CD4-positive, alpha-beta T cell (primary cell): ENCODE data around the gene SMARCD1. TPM values are rescaled to one million over a fixed set of nuclear protein-coding genes. Genes with fewer than 3 reads are reported as not detected.

ENCODE experiments used
- ATAC-seq: fragments of 200-7000 bp; cut with Tn5 transposase; one replicate; pipeline ENCODE4 v1.10.0; 2022; ENCODE audit warnings: mild to moderate bottlenecking; ENCODE audit not compliant: poor library complexity
- CTCF ChIA-PET: fragments of 350-600 bp; sonication (Branson Sonifier 250); formaldehyde crosslinking; loops from one replicate; lab custom pipeline; 2021; ENCODE audit warnings: antibody characterized with exemption, inconsistent platforms; lab: Charles Lee
- POLR2A ChIA-PET: fragments of 350-600 bp; sonication (Branson Sonifier 250); formaldehyde crosslinking; loops from one replicate; lab custom pipeline; 2021; ENCODE audit warnings: antibody characterized with exemption, inconsistent platforms; lab: Charles Lee
- DNase-seq, 14 experiments: peaks; one replicate each; pipeline ENCODE4 v3.0.0-alpha.2; 2013 to 2020; ENCODE audit warnings: mixed read lengths in 2 of 14
- H3K27ac ChIP-seq, 2 donors: one replicate each; pipeline versions ENCODE4 v1.5.1 to v1.7.0; 2013; ENCODE audit warnings: low read length in 2 of 2, low read depth in 1 of 2, mild to moderate bottlenecking in 1 of 2
- H3K27me3 ChIP-seq, 2 experiments: 1 replicate in 1 of 2; 2 replicates in 1 of 2; pipeline versions ENCODE4 v1.6.1 to v1.7.0; 2013; ENCODE audit warnings: low read length in 2 of 2, control low read depth in 1 of 2, mild to moderate bottlenecking in 1 of 2, moderate library complexity in 1 of 2; ENCODE audit not compliant: insufficient read depth in 2 of 2, control insufficient read depth in 1 of 2
- H3K36me3 ChIP-seq: one replicate; pipeline ENCODE4 v1.6.1; 2013; ENCODE audit warnings: low read length, control low read depth; ENCODE audit not compliant: insufficient read depth
- H3K4me1 ChIP-seq: one replicate; pipeline ENCODE4 v1.6.1; 2013; ENCODE audit warnings: low read length, control low read depth; ENCODE audit not compliant: insufficient read depth
- H3K4me3 ChIP-seq: one replicate; pipeline ENCODE4 v1.5.1; 2013; ENCODE audit warnings: mild to moderate bottlenecking, low read length, moderate library complexity
- H3K9me3 ChIP-seq, 2 experiments: 1 replicate in 1 of 2; 2 replicates in 1 of 2; pipeline versions ENCODE4 v1.6.1 to v1.7.0; 2013; ENCODE audit warnings: low read length in 2 of 2, mild to moderate bottlenecking in 2 of 2, control low read depth in 1 of 2, moderate library complexity in 1 of 2; ENCODE audit not compliant: control insufficient read depth in 1 of 2, insufficient read depth in 1 of 2
- H3K27ac Mint-ChIP-seq: one replicate; pipeline ENCODE4 v1.8.0; 2020; ENCODE audit warnings: mixed read lengths
- H3K27me3 Mint-ChIP-seq: one replicate; pipeline ENCODE4 v1.8.0; 2021; ENCODE audit warnings: mixed read lengths
- H3K36me3 Mint-ChIP-seq: one replicate; pipeline ENCODE4 v1.8.0; 2021; ENCODE audit warnings: low read depth, mixed read lengths
- H3K4me1 Mint-ChIP-seq: one replicate; pipeline ENCODE4 v1.8.0; 2021; ENCODE audit warnings: low read depth, mixed read lengths
- H3K4me3 Mint-ChIP-seq: one replicate; pipeline ENCODE4 v1.8.0; 2020; ENCODE audit warnings: mild to moderate bottlenecking, mixed read lengths
- H3K9me3 Mint-ChIP-seq: one replicate; pipeline ENCODE4 v1.8.0; 2020; ENCODE audit warnings: mixed read lengths
- intact Hi-C, 2 experiments: fragments of 100-400 bp; cut with DNase I in 1 of 2; cut with micrococcal nuclease in 1 of 2; formaldehyde crosslinking; loops; one replicate each; pipeline versions ENCODE4 v1.15.1 to v1.9.0; 2023 to 2025; cut with DNase I, micrococcal nuclease
- total RNA-seq, 174 experiments: library from RNA in 2 of 174; stranded (reverse) in 2 of 174; gene quantifications; one replicate each; pipeline ENCODE4 v1.2.3 and lab custom pipeline; 2021 to 2026
- TF ChIP-seq, protein P1 (sequence below): fragments of 200-600 bp; IDR thresholded peaks from one replicate; pipeline ENCODE4 v1.8.0; 2022; ENCODE audit warnings: antibody characterized with exemption, mild to moderate bottlenecking

SMARCD1 gene
- total RNA-seq, 2 experiments from 2014 or later, result 78.9 to 80.0 TPM

DNA sequence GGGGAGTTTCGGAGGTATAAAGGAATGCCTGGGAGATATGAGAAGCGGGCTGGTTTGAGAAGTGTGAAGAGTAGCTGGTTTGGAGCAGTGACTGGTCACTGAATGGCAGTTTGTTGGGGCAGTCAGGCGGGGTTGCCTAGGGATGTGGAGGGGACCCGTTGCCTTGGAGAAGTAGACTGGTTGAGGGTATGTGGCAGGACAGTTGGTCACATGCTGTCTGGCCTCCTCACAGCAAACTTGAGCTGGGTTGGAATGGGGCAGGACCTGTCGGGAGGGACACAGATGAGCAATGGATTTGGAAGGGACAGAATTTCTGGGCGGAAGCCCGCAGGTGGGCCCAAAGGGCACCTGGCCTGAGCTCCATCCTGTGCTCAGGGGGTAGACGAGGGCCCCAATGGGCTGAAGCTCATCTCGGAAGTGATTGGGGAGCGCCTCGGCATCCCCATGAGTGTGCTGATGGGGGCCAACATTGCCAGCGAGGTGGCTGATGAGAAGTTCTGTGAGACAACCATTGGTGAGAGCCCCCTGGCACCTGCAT is 20.8 kb downstream of the SMARCD1 start:
- no peak for ATAC-seq
- DNase-seq, result no peak
- Mint-ChIP-seq H3K4me1 (no peaks in the 10 kb centered on the region), H3K27ac (no peak overlapping the region), H3K4me3 (no peak overlapping the region), H3K27me3 (no peaks in the 10 kb centered on the region), H3K9me3 (no peaks in the 10 kb centered on the region), H3K36me3 (peaks cover 15% of the 10 kb centered on the region)
- POLR2A ChIA-PET, result interaction anchor here (1.2 kb wide), 1 partner anchor 9 kb away, joined by 3 read pairs; no protein-coding TSS in a partner anchor
- H3K9me3 ChIP-seq, result no peaks in the 10 kb centered on the region
- no peaks in the 10 kb centered on the region for H3K36me3 ChIP-seq
- intact Hi-C loops, result no loop called here
- H3K27ac ChIP-seq, result no peak overlapping the region
- H3K4me1 ChIP-seq, result peaks cover 7% of the 10 kb centered on the region
- CTCF ChIA-PET, result no interaction called here
- H3K27me3 ChIP-seq, result no peaks in the 10 kb centered on the region
- H3K4me3 ChIP-seq, result no peak overlapping the region
- TF ChIP-seq, protein P1, sequence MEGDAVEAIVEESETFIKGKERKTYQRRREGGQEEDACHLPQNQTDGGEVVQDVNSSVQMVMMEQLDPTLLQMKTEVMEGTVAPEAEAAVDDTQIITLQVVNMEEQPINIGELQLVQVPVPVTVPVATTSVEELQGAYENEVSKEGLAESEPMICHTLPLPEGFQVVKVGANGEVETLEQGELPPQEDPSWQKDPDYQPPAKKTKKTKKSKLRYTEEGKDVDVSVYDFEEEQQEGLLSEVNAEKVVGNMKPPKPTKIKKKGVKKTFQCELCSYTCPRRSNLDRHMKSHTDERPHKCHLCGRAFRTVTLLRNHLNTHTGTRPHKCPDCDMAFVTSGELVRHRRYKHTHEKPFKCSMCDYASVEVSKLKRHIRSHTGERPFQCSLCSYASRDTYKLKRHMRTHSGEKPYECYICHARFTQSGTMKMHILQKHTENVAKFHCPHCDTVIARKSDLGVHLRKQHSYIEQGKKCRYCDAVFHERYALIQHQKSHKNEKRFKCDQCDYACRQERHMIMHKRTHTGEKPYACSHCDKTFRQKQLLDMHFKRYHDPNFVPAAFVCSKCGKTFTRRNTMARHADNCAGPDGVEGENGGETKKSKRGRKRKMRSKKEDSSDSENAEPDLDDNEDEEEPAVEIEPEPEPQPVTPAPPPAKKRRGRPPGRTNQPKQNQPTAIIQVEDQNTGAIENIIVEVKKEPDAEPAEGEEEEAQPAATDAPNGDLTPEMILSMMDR, result no peak

DNA sequence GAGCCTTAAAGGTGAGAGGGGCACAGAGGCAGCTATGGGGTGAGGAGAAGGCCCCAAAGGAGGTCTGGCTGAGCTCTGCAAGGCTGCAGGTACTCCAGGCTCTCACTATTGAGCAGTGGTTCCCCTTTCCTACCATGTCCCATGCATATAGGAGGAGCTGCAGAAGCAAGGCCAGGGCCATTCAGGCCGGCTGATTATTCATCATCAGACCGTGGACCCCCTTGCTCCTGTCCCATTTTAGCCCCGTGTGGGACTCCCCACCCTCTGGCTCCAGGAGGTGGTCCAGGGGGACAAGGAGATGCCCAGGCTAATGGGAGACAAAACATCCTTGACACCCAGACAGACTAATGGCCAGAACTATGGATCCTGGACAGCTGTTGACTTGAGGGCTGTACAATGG is 21.8 kb downstream of the SMARCD1 start:
- ATAC-seq, result no peak
- intact Hi-C loops, result no loop called here
- H3K36me3 ChIP-seq, result no peaks in the 10 kb centered on the region
- H3K27me3 ChIP-seq, result no peaks in the 10 kb centered on the region
- H3K4me3 Mint-ChIP-seq, result no peak overlapping the region
- peaks cover 9% of the 10 kb centered on the region for H3K36me3 Mint-ChIP-seq
- TF ChIP-seq, protein P1, result no peak
- no peaks in the 10 kb centered on the region for H3K9me3 ChIP-seq
- H3K9me3 Mint-ChIP-seq, result no peaks in the 10 kb centered on the region
- no peak for DNase-seq
- H3K27ac Mint-ChIP-seq, result no peak overlapping the region
- H3K4me1 ChIP-seq, result peaks cover 12% of the 10 kb centered on the region
- ChIA-PET CTCF (no interaction called here), POLR2A (interaction anchor here (1.2 kb wide), 1 partner anchor 10 kb away, joined by 3 read pairs; no protein-coding TSS in a partner anchor)
- no peak overlapping the region for H3K4me3 ChIP-seq
- peaks cover 5% of the 10 kb centered on the region for H3K4me1 Mint-ChIP-seq
- no peaks in the 10 kb centered on the region for H3K27me3 Mint-ChIP-seq
- H3K27ac ChIP-seq, result no peak overlapping the region

DNA sequence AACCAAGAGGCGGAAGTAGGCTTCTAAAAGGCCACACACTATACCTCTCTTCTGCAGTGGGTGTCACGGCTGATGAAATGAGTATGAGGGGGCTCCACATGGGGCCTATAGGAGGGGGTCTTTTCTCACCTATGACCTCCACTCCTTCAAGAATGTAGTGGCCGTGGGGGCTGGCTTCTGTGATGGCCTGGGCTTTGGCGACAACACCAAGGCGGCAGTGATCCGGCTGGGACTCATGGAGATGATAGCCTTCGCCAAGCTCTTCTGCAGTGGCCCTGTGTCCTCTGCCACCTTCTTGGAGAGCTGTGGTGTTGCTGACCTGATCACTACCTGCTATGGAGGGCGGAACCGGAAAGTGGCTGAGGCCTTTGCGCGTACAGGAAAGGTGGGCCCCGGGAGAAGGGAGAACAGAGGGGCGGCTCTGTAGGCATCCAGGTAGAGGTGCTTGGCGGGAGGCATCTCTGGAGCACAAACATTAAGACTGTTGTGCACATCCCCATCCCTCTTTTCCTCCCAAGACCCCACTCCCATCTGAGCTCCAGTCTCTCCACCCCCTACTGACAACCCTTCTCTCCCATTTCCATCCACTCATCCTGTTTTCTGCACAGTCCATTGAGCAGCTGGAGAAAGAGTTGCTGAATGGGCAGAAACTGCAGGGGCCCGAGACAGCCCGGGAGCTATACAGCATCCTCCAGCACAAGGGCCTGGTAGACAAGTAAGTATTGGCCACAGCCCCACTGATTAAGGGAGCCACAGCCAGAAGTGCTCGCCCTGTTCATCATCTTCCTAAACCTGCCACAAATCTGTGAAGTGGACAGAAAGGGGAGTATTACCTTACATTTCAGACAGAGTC is 22.5 kb downstream of the SMARCD1 start:
- intact Hi-C loops, result no loop called here
- Mint-ChIP-seq H3K27me3 (no peaks in the 10 kb centered on the region), H3K4me3 (no peak overlapping the region), H3K36me3 (peaks cover 13% of the 10 kb centered on the region), H3K4me1 (peaks cover 13% of the 10 kb centered on the region), H3K27ac (no peak overlapping the region), H3K9me3 (no peaks in the 10 kb centered on the region)
- no peak for ATAC-seq
- H3K4me3 ChIP-seq, result no peak overlapping the region
- no peaks in the 10 kb centered on the region for H3K36me3 ChIP-seq
- TF ChIP-seq, protein P1, result no peak
- no peak for DNase-seq
- H3K4me1 ChIP-seq, result peaks cover 13% of the 10 kb centered on the region
- H3K9me3 ChIP-seq, result no peaks in the 10 kb centered on the region
- ChIA-PET POLR2A (interaction anchor here (0.9 kb wide), 1 partner anchor 23 kb away, joined by 3 read pairs; the partner anchor contains the start of gene SMARCD1), CTCF (no interaction called here)
- no peaks in the 10 kb centered on the region for H3K27me3 ChIP-seq
- no peak overlapping the region for H3K27ac ChIP-seq
